ENCODE measurements around the gene PGAM2. TPM values are rescaled to one million over a fixed set of nuclear protein-coding genes. Genes with fewer than 3 reads are reported as not detected.

Gene PGAM2
- polyA plus RNA-seq, 1 experiment, result 0.16 TPM

- DNase-seq (ENCODE audit: low read depth), result no peak
- ChIA-PET CTCF (interaction anchor here (0.9 to 4.2 kb wide), 4 partner anchors 25 to 497 kb away, joined by 3 to 25 read pairs (median 3); partner anchors contain the start of gene YKT6), POLR2A (no interaction called here)
- H3K27me3 ChIP-seq (ENCODE audit: control insufficient read depth, insufficient read depth, low read length), result no peaks in the 10 kb centered on the region
- H3K4me3 ChIP-seq (ENCODE audit: low read depth, low read length), result no peak overlapping the region
- no peak for TF ChIP-seq CTCF (IDR thresholded peaks at IDR 0.05; ENCODE audit: insufficient read depth, low read depth, low read length)
- H3K36me3 ChIP-seq (ENCODE audit: control insufficient read depth, insufficient read depth, low read length), result no peaks in the 10 kb centered on the region; the same call in 1 of the 2 replicates
These were observed 2.7 kb upstream of the PGAM2 start for GRCh38 chr7:44068054-44068453.

- DNase-seq (ENCODE audit: low read depth), result no peak
- POLR2A ChIA-PET, result no interaction called here
These were observed 1.9 kb upstream of the PGAM2 start for GRCh38 chr7:44067064-44067951.

GRCh38 chr7:44066494-44067063, 1.2 kb upstream of the PGAM2 start:
- H3K4me3 ChIP-seq (ENCODE audit: low read depth, low read length), result no peak overlapping the region
- CTCF ChIA-PET, result interaction anchor here (0.9 to 4.2 kb wide), 4 partner anchors 9 to 130 kb away, joined by 3 to 25 read pairs (median 4); no protein-coding TSS in a partner anchor
- TF ChIP-seq CTCF (IDR thresholded peaks at IDR 0.05; ENCODE audit: insufficient read depth, low read depth, low read length), result no peak
- POLR2A ChIA-PET, result no interaction called here
- no peak for DNase-seq (ENCODE audit: low read depth)
- H3K27me3 ChIP-seq (ENCODE audit: control insufficient read depth, insufficient read depth, low read length), result no peaks in the 10 kb centered on the region
- H3K36me3 ChIP-seq (ENCODE audit: control insufficient read depth, insufficient read depth, low read length), result peaks cover 3% of the 10 kb centered on the region

More at GRCh38 chr7:44067064-44067951, 1.9 kb upstream of the PGAM2 start:
- no peak for TF ChIP-seq CTCF (IDR thresholded peaks at IDR 0.05; ENCODE audit: insufficient read depth, low read depth, low read length)
- CTCF ChIA-PET, result interaction anchor here (0.9 to 4.2 kb wide), 5 partner anchors 10 to 498 kb away, joined by 3 to 25 read pairs (median 4); no protein-coding TSS in a partner anchor
- H3K4me3 ChIP-seq (ENCODE audit: low read depth, low read length), result no peak overlapping the region
- H3K36me3 ChIP-seq (ENCODE audit: control insufficient read depth, insufficient read depth, low read length), result peaks cover 2% of the 10 kb centered on the region; the same call in 1 of the 2 replicates
- no peaks in the 10 kb centered on the region for H3K27me3 ChIP-seq (ENCODE audit: control insufficient read depth, insufficient read depth, low read length)

- CTCF ChIA-PET, result interaction anchor here (1.8 to 4.2 kb wide), 2 partner anchors 9 to 130 kb away, joined by 5 to 25 read pairs; no protein-coding TSS in a partner anchor
- Histone ChIP-seq H3K4me3 (ENCODE audit: low read depth, low read length) (no peak overlapping the region), H3K36me3 (ENCODE audit: control insufficient read depth, insufficient read depth, low read length) (peaks cover 4% of the 10 kb centered on the region), H3K27me3 (ENCODE audit: control insufficient read depth, insufficient read depth, low read length) (no peaks in the 10 kb centered on the region)
- DNase-seq (ENCODE audit: low read depth), result no peak
- TF ChIP-seq CTCF (IDR thresholded peaks at IDR 0.05; ENCODE audit: insufficient read depth, low read depth, low read length), result no peak
- POLR2A ChIA-PET, result no interaction called here
These were observed 719 bp upstream of the PGAM2 start for GRCh38 chr7:44066111-44066460.

- no peak for DNase-seq (ENCODE audit: low read depth)
- ChIA-PET CTCF (interaction anchor here (0.8 to 1.8 kb wide), 2 partner anchors 8 to 132 kb away, joined by 3 to 5 read pairs; no protein-coding TSS in a partner anchor), POLR2A (no interaction called here)
- Histone ChIP-seq H3K4me3 (ENCODE audit: low read depth, low read length) (no peak overlapping the region), H3K36me3 (ENCODE audit: control insufficient read depth, insufficient read depth, low read length) (peaks cover 15% of the 10 kb centered on the region), H3K27me3 (ENCODE audit: control insufficient read depth, insufficient read depth, low read length) (no peaks in the 10 kb centered on the region)
- no peak for TF ChIP-seq CTCF (IDR thresholded peaks at IDR 0.05; ENCODE audit: insufficient read depth, low read depth, low read length)
These were observed 456 bp downstream of the PGAM2 start for GRCh38 chr7:44064791-44065430.
